SH-SY5Y (cell line): Measurements from ENCODE around the gene SERTAD2.

Experiments
- GATA2 ChIP-seq: IDR thresholded peaks from 2 replicates; pipeline ENCODE4 v1.6.1; 2011; ENCODE audit warnings: mild to moderate bottlenecking, low read depth, low read length
- GATA3 ChIP-seq: IDR thresholded peaks from 2 replicates; pipeline ENCODE4 v1.6.1; 2011; ENCODE audit warnings: low read depth, mild to moderate bottlenecking, low read length, moderate library complexity

- TF ChIP-seq GATA3 = no peak
- no peak for TF ChIP-seq GATA2
These were observed 43.8 kb downstream of the SERTAD2 start for GRCh38 chr2:64609942-64610281.
